EL (cell line): ENCODE results near the gene FAM234B.
A peak's percentile ranks its signal among the peaks of the same experiment; 100 is the strongest.
"Not testable (repeated sequence)": the region's sequence is repeated elsewhere in the genome, so short reads cannot be mapped to it uniquely, and the experiment has no call there.

Source experiments
- DNase-seq: peaks from one replicate; pipeline ENCODE4 v3.0.0-alpha.2; 2016

The FAM234B gene

DNA sequence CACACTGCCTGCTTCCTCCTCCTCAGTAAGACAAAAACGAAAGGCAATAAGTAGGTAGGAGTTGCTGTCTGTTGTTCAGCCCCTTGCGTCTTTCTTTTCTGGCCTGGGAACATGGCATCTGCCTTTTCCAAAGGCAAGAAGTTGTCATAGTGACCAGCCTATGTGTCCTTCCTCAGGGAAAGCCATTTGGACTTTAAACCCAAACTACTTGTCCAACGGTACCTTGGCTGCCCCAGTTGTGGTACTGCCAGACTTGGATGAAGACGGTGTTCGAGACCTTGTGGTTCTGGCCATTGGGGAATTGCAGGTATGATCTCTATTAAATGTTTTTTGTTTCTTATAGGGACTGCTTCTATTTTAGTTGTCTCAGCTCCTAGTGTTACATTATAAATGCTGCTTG is 18.5 kb downstream of the FAM234B start:
- DNase-seq, result no peak

GRCh38 chr12:13066014-13066413 is 21.8 kb downstream of the FAM234B start:
- no peak for DNase-seq

DNA sequence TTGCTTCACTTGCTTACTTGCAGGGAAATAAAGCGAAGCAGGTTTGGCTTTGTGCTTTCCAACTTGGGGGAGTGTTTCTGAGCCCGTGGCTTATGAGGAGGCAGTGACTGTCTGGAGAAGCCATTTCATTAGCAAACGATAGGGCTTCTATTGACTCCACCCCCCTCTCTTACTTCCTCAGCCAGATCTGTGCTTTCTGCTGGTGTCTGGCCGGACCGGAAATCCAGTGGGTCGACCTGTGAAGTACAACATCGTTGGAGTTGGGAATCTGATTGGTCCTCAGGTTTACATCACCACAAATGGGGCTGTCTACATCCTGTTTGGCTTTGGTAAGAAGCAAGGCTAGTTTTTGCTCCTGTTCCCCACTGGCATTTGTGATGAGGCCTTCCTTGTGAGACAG is 22.3 kb downstream of the FAM234B start:
- no peak for DNase-seq

DNA sequence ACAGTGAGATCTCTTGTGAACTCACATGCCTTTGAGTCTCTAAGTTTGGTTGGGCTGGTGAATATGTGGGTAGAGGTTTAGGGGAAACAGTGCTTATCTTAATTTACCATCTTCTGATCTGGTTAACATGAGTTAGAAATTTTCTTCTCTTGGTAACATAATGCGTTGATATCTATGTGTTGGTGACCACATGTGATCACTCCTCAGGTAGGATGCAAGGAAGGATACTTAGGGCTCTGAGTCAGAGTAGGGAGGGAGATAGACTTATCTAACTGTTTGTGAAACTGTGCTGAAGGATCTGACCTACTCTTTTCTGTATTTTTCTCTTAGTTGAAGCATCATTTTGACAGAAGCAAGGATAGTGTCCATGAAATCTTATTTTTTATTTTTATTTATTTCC is 23.1 kb downstream of the FAM234B start:
- DNase-seq, result no peak

GRCh38 chr12:13069380-13069779 is 25.2 kb downstream of the FAM234B start:
- no peak for DNase-seq

- DNase-seq, result no peak
Measured at GRCh38 chr12:13071305-13072280, 27.4 kb downstream of the FAM234B start.

DNA sequence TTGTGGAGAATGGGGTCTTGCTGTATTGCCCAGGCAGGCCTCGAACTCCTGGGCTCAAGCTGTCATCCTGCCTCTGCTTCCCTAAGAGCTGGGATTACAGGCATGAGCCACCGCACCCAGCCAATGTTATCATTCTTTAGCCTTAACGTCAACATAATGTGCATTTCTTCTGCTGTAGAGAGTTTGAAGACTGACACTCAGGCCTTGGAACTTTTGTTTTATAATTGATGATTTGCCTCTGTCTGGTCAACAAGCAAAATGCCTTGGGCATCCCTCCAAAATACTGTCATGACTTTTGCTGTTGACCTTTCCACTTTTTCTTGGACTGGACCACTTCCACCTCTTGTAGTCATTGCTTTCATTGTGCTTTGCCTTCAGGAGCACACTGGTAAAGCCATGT is 29.0 kb downstream of the FAM234B start:
- no peak for DNase-seq

DNA sequence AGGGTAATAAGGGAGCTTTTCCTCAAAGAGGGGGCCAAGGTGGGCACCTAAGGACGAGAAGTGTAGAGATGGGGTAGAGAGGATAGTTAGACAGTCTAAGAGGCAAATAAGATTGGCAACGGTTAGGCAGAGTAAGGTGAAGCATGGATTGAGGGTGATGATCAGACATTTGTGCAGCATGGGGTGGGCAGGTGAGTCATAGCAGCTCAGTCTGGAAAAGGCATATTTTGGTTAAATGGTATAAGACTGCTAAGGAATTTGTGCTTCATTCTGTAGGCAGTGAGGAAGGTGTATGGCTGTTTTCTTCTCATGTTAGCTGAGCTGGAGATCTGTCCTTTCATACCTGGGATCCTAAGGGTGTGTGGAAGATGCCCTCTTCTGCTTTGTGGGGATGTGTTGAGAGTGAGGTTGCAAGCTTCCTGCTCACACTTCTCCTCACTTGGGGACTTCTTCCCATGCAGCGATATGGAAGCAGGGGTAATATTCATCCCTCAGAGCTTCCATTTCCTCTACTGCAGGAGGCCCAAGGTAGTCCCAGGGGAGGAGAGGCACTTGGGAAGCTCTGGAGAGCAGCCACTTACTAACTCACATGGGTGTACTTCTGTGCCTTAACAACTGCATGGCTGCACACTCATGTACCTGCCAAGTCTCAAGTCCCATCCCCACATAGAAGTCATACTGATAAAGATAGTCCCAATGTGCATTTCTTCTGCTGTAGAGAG is 30.4 kb downstream of the FAM234B start:
- DNase-seq, result peak; percentile 35

DNA sequence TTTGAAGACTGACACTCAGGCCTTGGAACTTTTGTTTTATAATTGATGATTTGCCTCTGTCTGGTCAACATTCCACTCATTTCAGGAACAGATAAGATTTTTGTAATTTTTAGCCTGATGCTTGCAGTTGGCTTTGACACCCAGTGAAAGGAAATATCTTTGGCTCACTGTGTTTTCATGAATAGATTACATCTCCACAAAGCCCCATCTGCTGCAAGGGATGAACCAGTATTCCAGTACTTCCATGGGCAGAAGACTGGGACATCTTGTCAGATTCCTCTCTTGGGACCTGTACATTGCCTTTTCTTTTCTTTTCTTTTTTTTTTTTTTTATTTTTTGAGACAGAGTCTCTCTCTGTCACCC is 30.9 kb downstream of the FAM234B start:
- DNase-seq, result peak; percentile 19

DNA sequence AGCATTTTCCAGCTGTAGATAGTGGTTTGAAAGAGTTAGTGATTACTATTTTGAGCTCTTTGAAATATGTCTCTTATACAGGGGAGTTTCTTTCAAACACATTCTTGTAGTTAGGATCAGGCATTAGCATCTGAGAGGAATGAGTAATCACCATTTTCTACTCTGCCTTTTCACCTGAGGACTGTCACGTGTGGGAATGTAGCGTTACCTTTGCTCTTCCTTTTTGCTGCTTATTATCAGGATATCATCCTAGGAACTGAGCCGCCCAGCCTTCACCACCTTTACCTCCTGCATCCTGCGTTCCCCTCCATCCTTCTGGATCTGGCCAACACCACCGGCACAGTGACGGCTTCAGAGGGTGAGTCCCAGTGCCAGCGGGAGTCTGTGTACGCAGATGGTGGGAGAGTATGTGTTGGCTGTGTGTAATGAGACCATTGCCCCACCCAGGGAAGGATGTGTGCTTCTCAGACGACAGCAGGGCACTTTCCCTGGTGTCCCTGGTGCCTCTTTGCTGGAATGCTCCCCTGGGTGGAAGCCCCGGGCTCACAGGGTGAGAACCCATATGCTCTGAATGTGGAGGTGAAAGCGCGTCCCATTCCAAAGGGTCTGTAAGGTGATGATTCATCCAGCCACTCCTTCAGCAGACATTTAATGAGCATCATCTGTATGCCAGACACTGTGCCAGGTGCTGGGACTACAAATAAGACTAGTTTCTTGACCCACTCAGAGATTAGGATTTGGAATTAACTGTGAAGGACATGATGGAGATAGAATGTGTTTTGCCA is 31.8 kb downstream of the FAM234B start:
- DNase-seq, result no peak

DNA sequence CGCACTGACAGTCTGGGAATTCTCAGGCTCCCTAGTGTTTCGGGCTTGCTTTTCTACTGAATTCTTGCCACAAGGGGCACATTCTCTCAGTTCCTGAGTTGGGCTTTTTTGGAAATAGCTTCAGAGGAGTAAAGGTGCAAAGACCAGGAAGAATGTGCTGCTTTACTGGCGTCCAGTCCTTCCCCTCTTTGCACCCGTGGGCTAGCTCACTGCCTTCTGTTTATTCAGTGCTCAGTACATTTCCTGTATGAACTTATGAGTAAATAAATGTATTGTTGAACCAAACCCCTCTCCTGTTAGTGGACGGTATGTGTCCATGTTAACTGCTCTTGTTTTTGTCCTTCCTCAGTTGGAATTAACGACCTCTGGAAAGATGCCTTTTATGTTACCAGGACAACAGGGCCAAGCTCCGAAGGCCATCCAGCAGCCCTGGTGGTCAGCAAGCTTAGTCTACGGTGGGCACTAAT is 35.3 kb downstream of the FAM234B start:
- no peak for DNase-seq

DNA sequence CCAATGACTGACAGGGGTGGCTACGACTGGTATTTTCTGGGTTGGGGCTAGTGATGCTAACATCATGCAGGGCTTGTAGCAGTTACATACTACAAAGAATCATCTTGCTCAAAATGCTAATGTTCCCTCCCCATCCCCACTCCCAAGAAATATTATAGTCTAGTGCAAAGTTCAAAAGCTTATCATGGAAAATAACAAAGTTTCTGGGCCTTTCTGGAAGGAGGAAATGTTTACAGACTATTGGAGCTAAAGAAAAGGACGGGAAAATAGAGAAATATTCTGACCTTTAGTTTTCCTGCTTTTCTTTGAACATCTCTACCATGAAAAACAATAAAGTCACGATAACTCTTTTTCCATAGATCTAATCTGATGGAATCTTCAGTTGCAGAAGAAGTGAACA is 36.1 kb downstream of the FAM234B start:
- no peak for DNase-seq

GRCh38 chr12:13082861-13083260 is 38.7 kb downstream of the FAM234B start:
- DNase-seq, result no peak

DNA sequence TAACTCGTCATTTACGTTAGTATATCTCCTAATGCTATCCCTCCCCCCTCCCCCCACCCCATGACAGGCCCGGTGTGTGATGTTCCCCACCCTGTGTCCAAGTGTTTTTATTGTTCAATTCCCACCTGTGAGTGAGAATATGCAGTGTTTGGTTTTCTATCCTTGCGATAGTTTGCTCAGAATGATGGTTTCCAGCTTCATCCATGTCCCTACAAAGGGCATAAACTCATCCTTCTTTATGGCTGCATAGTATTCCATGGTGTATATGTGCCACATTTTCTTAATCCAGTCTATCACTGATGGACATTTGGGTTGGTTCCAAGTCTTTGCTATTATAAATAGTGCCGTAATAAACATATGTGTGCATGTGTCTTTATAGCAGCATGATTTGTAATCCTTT is 39.5 kb downstream of the FAM234B start:
- not testable (repeated sequence) for DNase-seq

GRCh38 chr12:13084898-13085640 is 40.9 kb downstream of the FAM234B start:
- DNase-seq, result no peak

- DNase-seq, result no peak
Measured at GRCh38 chr12:13085968-13086686, 41.9 kb downstream of the FAM234B start.

GRCh38 chr12:13087766-13088165 is 43.6 kb downstream of the FAM234B start:
- DNase-seq, result no peak

GRCh38 chr12:13088496-13088895 is 44.3 kb downstream of the FAM234B start:
- no peak for DNase-seq

GRCh38 chr12:13090054-13090453 is 45.9 kb downstream of the FAM234B start:
- no peak for DNase-seq

GRCh38 chr12:13091832-13092231 is 47.7 kb downstream of the FAM234B start:
- DNase-seq, result no peak

DNA sequence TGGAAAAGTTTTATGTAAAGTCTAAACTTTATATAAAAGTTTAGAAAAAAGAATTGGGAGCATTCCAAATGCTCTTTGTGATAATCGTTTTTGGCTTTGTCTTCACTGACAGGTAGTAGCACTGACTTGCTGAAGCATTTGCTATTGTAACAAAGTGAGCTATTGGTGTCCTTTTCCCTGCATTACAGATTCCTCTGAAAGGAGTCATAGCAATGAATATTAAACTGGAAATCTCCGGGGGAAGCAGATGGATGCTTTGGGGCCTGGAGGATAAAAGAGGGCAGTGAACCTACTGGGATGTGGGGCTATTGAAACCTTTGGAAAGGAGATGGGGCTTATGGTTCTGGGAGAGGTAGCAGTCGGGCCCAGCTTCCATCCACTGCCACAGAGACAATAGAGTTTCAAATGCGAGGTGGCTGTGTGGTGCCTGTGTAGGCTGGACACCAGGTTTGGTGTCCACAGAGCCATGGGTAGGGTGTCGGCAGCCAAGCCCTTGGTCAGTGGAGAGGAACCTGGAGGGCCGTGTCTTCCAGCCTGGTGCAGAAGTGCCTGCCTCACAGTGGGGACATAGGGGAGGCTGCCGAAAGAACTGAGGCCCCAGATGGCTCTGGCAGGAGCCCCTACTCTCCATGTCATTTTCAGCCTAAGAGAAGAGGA is 49.1 kb downstream of the FAM234B start:
- peak; percentile 70 for DNase-seq
